PC-9 (cell line): ENCODE measurements around the gene SSNA1. TPM values are rescaled to one million over a fixed set of nuclear protein-coding genes. Genes with fewer than 3 reads are reported as not detected.

ENCODE experiments used
- BruUV-seq: library from RNA; stranded (reverse); fragments of 400-500 nt; replicated peaks from 2 replicates; lab custom pipeline; 2021; lab: Mats Ljungman, UMichigan
- CTCF ChIA-PET: fragments of 300-600 bp; sonication (Branson Sonifier 250); formaldehyde crosslinking; loops from one replicate; lab custom pipeline; 2022; ENCODE audit warnings: antibody characterized with exemption; lab: Charles Lee
- POLR2A ChIA-PET: fragments of 300-600 bp; sonication (Branson Sonifier 250); formaldehyde crosslinking; loops from one replicate; lab custom pipeline; 2022; ENCODE audit warnings: antibody characterized with exemption; ENCODE audit not compliant: unreplicated experiment; lab: Charles Lee
- DNase-seq, 2 experiments: peaks; one replicate each; pipeline versions ENCODE4 v3.0.0 to v3.0.0-alpha.2; 2015 to 2022; ENCODE audit warnings: mixed read lengths in 1 of 2
- H2AFZ ChIP-seq: fragments of 200-600 bp; sonication (generic); 2 replicates; pipeline ENCODE4 v1.8.1; 2017; ENCODE audit warnings: antibody characterized with exemption
- H3F3A ChIP-seq: fragments of 200-600 bp; sonication (generic); 2 replicates; pipeline ENCODE4 v1.8.1; 2017; ENCODE audit warnings: antibody characterized with exemption, mild to moderate bottlenecking, low read depth; ENCODE audit not compliant: insufficient read depth
- H3K27ac ChIP-seq: fragments of 200-600 bp; sonication (generic); 2 replicates; pipeline ENCODE4 v1.6.1; 2016; ENCODE audit warnings: mixed run types
- H3K27me3 ChIP-seq: fragments of 200-600 bp; sonication (generic); 2 replicates; pipeline ENCODE4 v1.6.1; 2016; ENCODE audit warnings: low read depth, mixed run types; ENCODE audit not compliant: insufficient read depth
- H3K36me3 ChIP-seq: fragments of 200-600 bp; sonication (generic); 2 replicates; pipeline ENCODE4 v1.6.1; 2016; ENCODE audit warnings: low read depth, mixed run types
- H3K4me1 ChIP-seq: fragments of 200-600 bp; sonication (generic); replicated peaks from 2 replicates; pipeline ENCODE4 v1.6.1; 2016; ENCODE audit warnings: mixed run types; ENCODE audit not compliant: insufficient read depth
- H3K4me2 ChIP-seq: fragments of 200-600 bp; sonication (generic); 2 replicates; pipeline ENCODE4 v1.6.1; 2017; ENCODE audit warnings: mixed run types
- H3K4me3 ChIP-seq: fragments of 200-600 bp; sonication (generic); 2 replicates; pipeline ENCODE4 v1.6.1; 2016; ENCODE audit warnings: mixed run types
- H3K79me2 ChIP-seq: fragments of 200-600 bp; sonication (generic); 2 replicates; pipeline ENCODE4 v1.6.1; 2017; ENCODE audit warnings: low read depth, mixed run types
- H3K9me2 ChIP-seq: fragments of 200-600 bp; sonication (generic); 2 replicates; pipeline ENCODE4 v1.8.1; 2017; ENCODE audit warnings: mild to moderate bottlenecking; ENCODE audit not compliant: insufficient read depth
- H3K9me3 ChIP-seq: fragments of 200-600 bp; sonication (generic); 2 replicates; pipeline ENCODE4 v1.8.1; 2016; ENCODE audit warnings: low read depth; ENCODE audit not compliant: insufficient read depth
- H4K20me1 ChIP-seq: fragments of 200-600 bp; sonication (generic); 2 replicates; pipeline ENCODE4 v1.8.1; 2017; ENCODE audit not compliant: insufficient read depth
- EZH2 ChIP-seq: fragments of 200-600 bp; sonication (generic); IDR thresholded peaks from 2 replicates; pipeline ENCODE4 v1.8.0; 2017; ENCODE audit warnings: antibody characterized with exemption, low read depth
- intact Hi-C: fragments of 100-400 bp; cut with micrococcal nuclease; formaldehyde crosslinking; loops from one replicate; pipeline ENCODE4 v1.10.0; 2022; ENCODE audit not compliant: unreplicated experiment
- total RNA-seq: library from RNA; stranded (reverse); gene quantifications from 2 replicates; pipeline ENCODE4 v1.2.3, GENCODE V29; 2021
- TF ChIP-seq, protein P1 (sequence below): fragments of 200-600 bp; sonication (generic); conservative IDR thresholded peaks from 2 replicates; pipeline ENCODE4 v1.6.1; 2017; ENCODE audit warnings: mixed run types, antibody characterized with exemption, mild to moderate bottlenecking, moderate library complexity

The SSNA1 gene
- total RNA-seq, 1 experiment from 2014 or later, result 98.7 TPM

DNA sequence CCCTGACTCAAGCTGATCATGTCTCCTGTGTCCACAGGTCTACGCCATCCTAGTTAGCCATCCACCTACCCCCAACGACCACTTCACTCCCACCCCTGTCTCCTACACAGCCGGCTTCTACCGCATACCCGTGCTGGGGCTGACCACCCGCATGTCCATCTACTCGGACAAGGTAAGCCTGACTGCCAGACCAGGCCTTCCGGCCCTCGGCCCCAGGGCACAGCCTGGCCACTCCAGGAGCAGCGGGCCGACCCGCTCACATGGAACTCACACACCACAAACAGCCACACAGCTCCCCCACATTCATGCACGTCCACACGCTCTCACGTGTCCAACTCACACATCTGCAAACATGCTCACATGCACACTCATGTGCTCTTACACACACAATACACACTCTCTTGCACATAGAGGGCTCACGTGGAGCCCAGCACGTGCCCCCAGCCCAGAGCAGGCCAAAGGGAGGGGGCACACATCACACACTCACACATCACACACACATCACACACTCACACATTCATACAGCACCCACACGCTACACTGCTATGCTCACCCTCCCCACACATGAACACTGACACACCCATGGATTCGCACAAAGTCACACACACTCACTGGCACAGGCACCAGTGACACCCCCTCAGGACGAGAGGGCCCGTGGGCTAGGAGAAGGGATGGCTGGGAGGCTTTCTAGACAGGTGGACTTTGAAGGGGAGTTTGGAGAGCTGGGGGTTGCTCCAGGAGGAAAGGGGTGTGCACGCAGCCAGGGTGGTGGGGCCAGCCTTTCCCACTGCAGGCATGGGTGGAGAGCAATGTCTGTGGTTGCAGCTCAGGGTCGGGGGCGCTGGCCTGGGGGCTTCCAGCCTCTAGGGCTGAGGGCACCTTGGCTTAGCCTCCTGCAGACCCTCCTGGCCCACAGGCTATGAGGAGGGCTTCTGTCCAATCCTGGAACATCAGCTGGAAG, 46.2 kb upstream of the SSNA1 start:
- H3K36me3 ChIP-seq, result no peaks in the 10 kb centered on the region
- peaks cover 22% of the 10 kb centered on the region; the same call in 1 of the 2 replicates for H3K27me3 ChIP-seq
- no peaks in the 10 kb centered on the region for H3K79me2 ChIP-seq
- H3K27ac ChIP-seq, result no peak overlapping the region
- intact Hi-C loops, result no loop called here
- BruUV-seq, result no TSS peak
- no peak overlapping the region for H3K4me3 ChIP-seq
- no peaks in the 10 kb centered on the region for H3K9me2 ChIP-seq
- ChIA-PET CTCF (interaction anchor here (0.6 kb wide), 1 partner anchor 9 kb away, joined by 10 read pairs; no protein-coding TSS in a partner anchor), POLR2A (no interaction called here)
- no peak for TF ChIP-seq EZH2
- TF ChIP-seq, protein P1, sequence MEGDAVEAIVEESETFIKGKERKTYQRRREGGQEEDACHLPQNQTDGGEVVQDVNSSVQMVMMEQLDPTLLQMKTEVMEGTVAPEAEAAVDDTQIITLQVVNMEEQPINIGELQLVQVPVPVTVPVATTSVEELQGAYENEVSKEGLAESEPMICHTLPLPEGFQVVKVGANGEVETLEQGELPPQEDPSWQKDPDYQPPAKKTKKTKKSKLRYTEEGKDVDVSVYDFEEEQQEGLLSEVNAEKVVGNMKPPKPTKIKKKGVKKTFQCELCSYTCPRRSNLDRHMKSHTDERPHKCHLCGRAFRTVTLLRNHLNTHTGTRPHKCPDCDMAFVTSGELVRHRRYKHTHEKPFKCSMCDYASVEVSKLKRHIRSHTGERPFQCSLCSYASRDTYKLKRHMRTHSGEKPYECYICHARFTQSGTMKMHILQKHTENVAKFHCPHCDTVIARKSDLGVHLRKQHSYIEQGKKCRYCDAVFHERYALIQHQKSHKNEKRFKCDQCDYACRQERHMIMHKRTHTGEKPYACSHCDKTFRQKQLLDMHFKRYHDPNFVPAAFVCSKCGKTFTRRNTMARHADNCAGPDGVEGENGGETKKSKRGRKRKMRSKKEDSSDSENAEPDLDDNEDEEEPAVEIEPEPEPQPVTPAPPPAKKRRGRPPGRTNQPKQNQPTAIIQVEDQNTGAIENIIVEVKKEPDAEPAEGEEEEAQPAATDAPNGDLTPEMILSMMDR, result no peak
- no peaks in the 10 kb centered on the region for H3F3A ChIP-seq
- H4K20me1 ChIP-seq, result no peaks in the 10 kb centered on the region
- H3K4me2 ChIP-seq, result no peak overlapping the region
- H3K9me3 ChIP-seq, result no peaks in the 10 kb centered on the region
- no peak overlapping the region for H2AFZ ChIP-seq
- H3K4me1 ChIP-seq, result no peaks in the 10 kb centered on the region
- DNase-seq, result no peak

DNA sequence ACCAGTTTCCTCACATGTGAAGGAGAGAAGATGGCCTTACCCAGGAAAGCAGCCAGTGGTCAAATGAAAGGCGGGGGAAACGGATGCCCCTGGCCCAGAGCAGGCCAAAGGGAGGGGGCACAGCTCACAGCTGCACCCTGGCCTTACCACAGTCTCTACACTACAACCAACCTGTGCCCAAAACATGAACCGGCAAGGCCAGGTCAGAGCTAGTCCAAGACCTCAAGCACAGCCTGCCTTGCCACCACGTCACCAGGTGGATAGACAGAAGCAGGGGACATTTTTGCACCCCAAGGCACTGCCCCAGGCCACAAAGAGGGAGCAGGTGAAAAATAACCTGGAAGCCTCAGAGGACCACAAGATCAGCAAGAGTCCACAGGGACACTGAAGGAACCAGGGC, 45.0 kb upstream of the SSNA1 start:
- peaks cover 22% of the 10 kb centered on the region; the same call in 1 of the 2 replicates for H3K27me3 ChIP-seq
- intact Hi-C loops, result no loop called here
- H3K9me3 ChIP-seq, result no peaks in the 10 kb centered on the region
- CTCF ChIA-PET, result no interaction called here
- no peak overlapping the region for H3K4me2 ChIP-seq
- H4K20me1 ChIP-seq, result no peaks in the 10 kb centered on the region
- H3K79me2 ChIP-seq, result no peaks in the 10 kb centered on the region
- H3K36me3 ChIP-seq, result no peaks in the 10 kb centered on the region
- no peak for TF ChIP-seq EZH2
- TF ChIP-seq, protein P1, result no peak
- H3K4me3 ChIP-seq, result no peak overlapping the region
- H2AFZ ChIP-seq, result no peak overlapping the region
- H3F3A ChIP-seq, result no peaks in the 10 kb centered on the region
- no TSS peak for BruUV-seq
- DNase-seq, result no peak
- H3K4me1 ChIP-seq, result no peaks in the 10 kb centered on the region
- no peaks in the 10 kb centered on the region for H3K9me2 ChIP-seq
- H3K27ac ChIP-seq, result no peak overlapping the region
- POLR2A ChIA-PET, result interaction anchor here (0.6 kb wide), 2 partner anchors 9 to 497 kb away, joined by 4 to 11 read pairs; no protein-coding TSS in a partner anchor

DNA sequence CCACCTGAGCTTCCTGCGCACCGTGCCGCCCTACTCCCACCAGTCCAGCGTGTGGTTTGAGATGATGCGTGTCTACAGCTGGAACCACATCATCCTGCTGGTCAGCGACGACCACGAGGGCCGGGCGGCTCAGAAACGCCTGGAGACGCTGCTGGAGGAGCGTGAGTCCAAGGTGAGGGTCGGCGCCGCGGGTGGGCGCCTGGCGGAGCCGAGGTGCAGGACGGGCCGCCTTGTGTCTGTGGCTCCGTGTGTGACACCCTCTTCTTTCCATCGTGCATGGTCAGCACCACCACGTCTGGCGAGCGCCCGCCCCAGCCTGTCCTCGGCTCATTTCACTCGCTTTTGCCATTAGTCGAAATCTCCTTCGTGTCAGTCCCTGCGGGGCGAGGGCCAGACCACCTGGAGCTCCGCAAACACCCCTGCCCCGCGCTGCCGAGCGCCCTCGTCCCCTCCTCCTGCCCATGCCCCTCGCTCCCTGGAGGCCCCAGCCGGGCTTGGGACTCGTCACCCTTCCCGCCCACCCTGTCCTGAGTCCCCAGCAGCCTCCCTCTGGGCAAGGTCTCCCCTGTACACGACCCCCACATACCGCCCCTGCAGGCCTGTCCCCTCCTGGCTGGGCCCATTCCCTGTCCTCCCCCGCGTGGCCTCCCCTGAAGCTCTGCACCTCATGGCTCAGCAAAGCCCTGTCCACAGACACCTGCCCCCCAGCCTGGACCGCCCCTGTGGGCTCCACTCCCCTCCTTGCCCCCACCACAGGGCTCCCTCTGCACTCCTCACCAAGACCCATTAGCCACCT, 42.5 kb upstream of the SSNA1 start:
- POLR2A ChIA-PET, result no interaction called here
- H3K36me3 ChIP-seq, result no peaks in the 10 kb centered on the region
- no TSS peak for BruUV-seq

More for the DNA sequence above, 42.5 kb upstream of the SSNA1 start:
- H3F3A ChIP-seq, result peaks cover 11% of the 10 kb centered on the region; the same call in 1 of the 2 replicates
- H2AFZ ChIP-seq, result no peak overlapping the region
- H3K27ac ChIP-seq, result no peak overlapping the region
- H3K4me3 ChIP-seq, result no peak overlapping the region
- peaks cover 11% of the 10 kb centered on the region; the same call in 1 of the 2 replicates for H3K4me1 ChIP-seq
- H3K9me2 ChIP-seq, result no peaks in the 10 kb centered on the region
- TF ChIP-seq, protein P1, result no peak
- no peak for TF ChIP-seq EZH2
- peaks cover 16% of the 10 kb centered on the region; the same call in 1 of the 2 replicates for H3K27me3 ChIP-seq
- no peak for DNase-seq
- intact Hi-C loops, result no loop called here
- CTCF ChIA-PET, result interaction anchor here (0.5 kb wide), 1 partner anchor 90 kb away, joined by 4 read pairs; no protein-coding TSS in a partner anchor
- H4K20me1 ChIP-seq, result no peaks in the 10 kb centered on the region
- no peaks in the 10 kb centered on the region for H3K79me2 ChIP-seq
- H3K4me2 ChIP-seq, result no peak overlapping the region
- H3K9me3 ChIP-seq, result no peaks in the 10 kb centered on the region
